ENCODE measurements around the gene CBX4.

CBX4 gene

GRCh38 chr17:79845601-79845949, 6.3 kb upstream of the CBX4 start:
- DNase-seq (ENCODE audit: low read depth), result no peak
- no peak overlapping the region for H3K4me3 ChIP-seq (ENCODE audit: control insufficient read depth, low read depth, low read length)
- TF ChIP-seq, protein P1, sequence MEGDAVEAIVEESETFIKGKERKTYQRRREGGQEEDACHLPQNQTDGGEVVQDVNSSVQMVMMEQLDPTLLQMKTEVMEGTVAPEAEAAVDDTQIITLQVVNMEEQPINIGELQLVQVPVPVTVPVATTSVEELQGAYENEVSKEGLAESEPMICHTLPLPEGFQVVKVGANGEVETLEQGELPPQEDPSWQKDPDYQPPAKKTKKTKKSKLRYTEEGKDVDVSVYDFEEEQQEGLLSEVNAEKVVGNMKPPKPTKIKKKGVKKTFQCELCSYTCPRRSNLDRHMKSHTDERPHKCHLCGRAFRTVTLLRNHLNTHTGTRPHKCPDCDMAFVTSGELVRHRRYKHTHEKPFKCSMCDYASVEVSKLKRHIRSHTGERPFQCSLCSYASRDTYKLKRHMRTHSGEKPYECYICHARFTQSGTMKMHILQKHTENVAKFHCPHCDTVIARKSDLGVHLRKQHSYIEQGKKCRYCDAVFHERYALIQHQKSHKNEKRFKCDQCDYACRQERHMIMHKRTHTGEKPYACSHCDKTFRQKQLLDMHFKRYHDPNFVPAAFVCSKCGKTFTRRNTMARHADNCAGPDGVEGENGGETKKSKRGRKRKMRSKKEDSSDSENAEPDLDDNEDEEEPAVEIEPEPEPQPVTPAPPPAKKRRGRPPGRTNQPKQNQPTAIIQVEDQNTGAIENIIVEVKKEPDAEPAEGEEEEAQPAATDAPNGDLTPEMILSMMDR (conservative IDR thresholded peaks at IDR 0.05; ENCODE audit: control insufficient read depth, insufficient read depth, low read depth, low read length), result no peak

- no peak for DNase-seq (ENCODE audit: low read depth)
- H3K4me3 ChIP-seq (ENCODE audit: control insufficient read depth, low read depth, low read length), result no peak overlapping the region
- TF ChIP-seq, protein P1 (conservative IDR thresholded peaks at IDR 0.05; ENCODE audit: control insufficient read depth, insufficient read depth, low read depth, low read length), result peak; percentile 43
Measured at GRCh38 chr17:79844869-79845600, 5.8 kb upstream of the CBX4 start.

DNA sequence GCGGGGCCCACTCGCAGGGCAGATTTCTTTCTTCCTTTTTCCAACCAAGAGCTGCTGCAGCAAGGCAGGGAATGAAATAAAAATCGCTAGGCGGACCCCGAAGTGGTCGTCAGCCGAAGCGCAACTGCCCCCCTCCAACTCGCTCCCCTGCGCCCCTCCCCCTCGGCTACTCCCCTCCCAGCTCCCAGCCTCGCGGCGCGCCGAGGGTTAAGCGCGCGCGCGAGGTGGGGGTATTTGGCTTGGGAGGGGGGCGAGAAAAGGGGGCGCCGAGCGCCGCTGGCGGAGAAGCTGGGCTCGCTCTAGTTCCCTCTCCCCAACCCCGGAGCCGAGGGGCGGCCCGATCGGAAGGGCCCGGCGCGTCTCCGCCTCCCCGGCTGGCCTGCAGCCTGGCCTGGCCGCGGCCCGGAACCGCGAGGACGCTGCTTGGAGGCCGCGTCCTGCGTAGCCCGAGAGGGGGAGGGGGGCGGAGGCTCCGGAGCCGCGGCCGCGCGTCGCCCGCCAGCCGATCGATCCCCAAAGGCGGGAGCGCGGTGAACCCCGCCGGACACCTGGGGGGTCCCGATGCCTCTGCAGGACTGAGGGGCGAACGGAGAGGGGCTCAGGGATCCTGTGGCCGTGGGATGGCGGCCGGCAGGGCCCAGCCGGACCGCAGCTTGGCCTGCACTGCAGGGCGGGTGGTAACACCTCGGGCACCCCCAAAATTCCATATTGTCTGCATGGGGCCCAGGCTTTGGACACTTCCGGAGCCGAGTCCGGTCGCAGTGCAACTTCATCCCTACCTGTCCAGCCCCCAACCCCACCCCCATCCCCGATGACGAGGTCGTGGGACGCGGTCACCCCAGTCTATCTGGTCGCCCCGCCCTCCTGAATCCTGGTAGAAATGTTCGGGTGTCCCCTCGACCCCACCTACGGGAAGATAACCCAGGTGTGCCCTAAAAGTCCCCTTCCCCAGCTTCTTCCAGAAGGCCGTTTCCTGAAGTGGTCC, 4.9 kb upstream of the CBX4 start:
- peak overlapping the region; percentile 36 for H3K4me3 ChIP-seq (ENCODE audit: control insufficient read depth, low read depth, low read length)
- peak; percentile 49 for DNase-seq (ENCODE audit: low read depth)
- TF ChIP-seq, protein P1 (conservative IDR thresholded peaks at IDR 0.05; ENCODE audit: control insufficient read depth, insufficient read depth, low read depth, low read length), result no peak

DNA sequence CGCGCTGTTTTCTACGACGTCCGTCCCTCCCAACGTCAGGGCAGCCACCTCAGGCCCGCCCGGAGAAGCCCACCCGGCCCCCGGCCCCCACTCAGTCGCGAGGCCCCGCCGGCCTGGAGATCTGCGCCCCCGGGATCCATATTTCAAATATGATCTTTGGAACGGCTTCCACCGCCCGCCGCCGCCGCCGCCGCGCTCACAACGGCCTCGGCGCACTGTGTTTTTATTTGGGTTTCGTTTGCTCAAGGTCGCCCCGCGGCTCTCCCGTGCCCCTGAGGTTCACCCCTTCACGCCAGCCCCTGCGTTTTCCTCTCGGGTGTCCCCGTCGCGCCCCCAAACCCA, 4.2 kb upstream of the CBX4 start:
- no peak for DNase-seq (ENCODE audit: low read depth)
- H3K4me3 ChIP-seq (ENCODE audit: control insufficient read depth, low read depth, low read length), result peak overlapping the region; percentile 5
- TF ChIP-seq, protein P1 (conservative IDR thresholded peaks at IDR 0.05; ENCODE audit: control insufficient read depth, insufficient read depth, low read depth, low read length), result no peak

DNA sequence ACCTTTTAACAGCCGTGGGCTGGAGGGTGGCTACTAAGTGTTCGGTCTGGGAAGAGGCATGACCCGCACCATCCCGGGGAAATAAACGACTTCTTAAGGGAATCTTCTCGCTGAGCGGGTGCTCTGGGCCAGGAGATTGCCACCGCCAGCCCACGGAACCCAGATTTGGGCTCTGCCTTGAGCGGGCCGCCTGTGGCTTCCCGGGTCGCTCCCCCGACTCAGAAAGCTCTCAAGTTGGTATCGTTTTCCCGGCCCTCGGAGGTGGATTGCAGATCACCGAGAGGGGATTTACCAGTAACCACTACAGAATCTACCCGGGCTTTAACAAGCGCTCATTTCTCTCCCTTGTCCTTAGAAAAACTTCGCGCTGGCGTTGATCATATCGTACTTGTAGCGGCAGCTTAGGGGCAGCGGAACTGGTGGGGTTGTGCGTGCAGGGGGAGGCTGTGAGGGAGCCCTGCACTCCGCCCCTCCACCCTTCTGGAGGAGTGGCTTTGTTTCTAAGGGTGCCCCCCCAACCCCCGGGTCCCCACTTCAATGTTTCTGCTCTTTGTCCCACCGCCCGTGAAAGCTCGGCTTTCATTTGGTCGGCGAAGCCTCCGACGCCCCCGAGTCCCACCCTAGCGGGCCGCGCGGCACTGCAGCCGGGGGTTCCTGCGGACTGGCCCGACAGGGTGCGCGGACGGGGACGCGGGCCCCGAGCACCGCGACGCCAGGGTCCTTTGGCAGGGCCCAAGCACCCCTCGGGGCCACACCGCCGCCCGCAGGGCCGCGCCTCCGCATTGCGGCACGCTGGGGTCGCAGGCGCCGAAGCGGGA, 3.6 kb upstream of the CBX4 start:
- TF ChIP-seq, protein P1 (conservative IDR thresholded peaks at IDR 0.05; ENCODE audit: control insufficient read depth, insufficient read depth, low read depth, low read length), result no peak
- peak overlapping the region; percentile 0 for H3K4me3 ChIP-seq (ENCODE audit: control insufficient read depth, low read depth, low read length)
- DNase-seq (ENCODE audit: low read depth), result no peak

DNA sequence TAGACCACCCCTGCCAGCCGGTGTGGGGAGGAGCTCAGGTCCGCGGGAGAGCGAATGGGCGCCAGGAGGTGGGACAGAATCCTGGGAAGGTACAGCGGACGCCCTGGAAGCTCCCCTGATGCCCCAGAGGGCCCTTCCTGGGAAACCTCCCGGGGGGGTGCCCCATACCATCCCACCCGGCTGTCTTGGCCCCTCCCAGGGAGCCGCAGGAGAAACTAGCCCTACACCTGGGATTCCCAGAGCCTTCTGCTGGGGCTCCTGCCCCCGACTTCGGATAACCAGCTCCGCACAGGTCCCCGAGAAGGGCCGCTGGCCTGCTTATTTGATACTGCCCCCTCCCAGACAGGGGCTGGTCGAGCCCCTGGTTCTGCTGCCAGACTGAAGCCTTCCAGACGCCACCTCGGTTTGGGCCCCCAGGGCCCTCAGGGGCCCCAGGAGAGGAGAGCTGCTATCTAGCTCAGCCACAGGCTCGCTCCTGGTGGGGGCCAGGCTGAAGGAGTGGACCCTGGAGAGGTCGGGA, 3.0 kb upstream of the CBX4 start:
- TF ChIP-seq, protein P1 (conservative IDR thresholded peaks at IDR 0.05; ENCODE audit: control insufficient read depth, insufficient read depth, low read depth, low read length), result no peak
- no peak for DNase-seq (ENCODE audit: low read depth)
- H3K4me3 ChIP-seq (ENCODE audit: control insufficient read depth, low read depth, low read length), result no peak overlapping the region

All from fibroblast of mammary gland (primary cell).